Inflammatory macrophage treated with lipopolysaccharide for 4 hours (primary cell): Measurements from ENCODE around the gene CIBAR2.

Experiments
- DNase-seq: peaks from one replicate; pipeline ENCODE4 v3.0.0-alpha.2; 2020

The CIBAR2 gene

DNA sequence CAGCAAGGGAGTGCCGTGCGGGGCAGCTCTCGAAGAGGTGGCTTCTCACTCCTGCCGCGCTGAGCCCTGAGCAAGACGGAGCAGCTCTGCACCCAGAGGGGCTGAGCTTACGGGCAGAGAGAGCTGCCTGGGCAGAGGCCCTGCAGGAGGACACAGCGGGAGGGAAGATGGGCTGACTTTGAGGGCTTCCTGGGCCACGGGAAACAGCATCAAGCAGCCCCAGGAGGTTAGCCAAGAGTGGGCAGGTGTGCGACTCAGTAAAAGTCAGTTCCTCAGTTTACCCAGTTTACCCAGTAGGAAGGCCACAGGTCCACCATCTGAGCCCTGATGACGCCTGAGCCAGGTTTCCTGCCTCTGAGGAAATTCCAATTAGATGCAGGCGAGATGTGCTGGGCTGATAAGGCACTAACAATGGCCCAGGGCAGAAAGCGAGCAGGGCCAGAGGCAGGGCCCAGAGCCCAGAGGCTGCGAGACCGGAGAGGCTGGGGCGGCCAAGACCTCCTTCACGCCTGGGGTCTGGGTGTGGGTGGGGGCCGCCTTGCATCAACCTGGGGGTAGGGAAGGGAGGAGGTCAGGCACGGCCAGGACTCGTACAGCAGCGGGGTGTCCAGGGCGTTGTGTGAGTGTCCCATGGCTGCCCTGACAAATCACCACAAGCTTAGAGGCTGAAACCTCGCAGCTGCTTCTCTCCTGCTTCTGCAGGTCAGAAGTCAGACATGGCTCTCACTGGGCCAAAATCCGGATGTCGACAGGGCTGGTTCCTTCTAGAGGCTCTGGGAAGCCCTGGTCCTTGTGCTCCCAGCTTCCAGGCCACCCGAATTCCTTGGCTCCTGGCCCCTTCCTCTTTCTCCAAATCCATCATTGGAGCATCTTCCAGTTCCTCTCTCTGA lies 32.0 kb upstream of the CIBAR2 start:
- DNase-seq, result no peak

DNA sequence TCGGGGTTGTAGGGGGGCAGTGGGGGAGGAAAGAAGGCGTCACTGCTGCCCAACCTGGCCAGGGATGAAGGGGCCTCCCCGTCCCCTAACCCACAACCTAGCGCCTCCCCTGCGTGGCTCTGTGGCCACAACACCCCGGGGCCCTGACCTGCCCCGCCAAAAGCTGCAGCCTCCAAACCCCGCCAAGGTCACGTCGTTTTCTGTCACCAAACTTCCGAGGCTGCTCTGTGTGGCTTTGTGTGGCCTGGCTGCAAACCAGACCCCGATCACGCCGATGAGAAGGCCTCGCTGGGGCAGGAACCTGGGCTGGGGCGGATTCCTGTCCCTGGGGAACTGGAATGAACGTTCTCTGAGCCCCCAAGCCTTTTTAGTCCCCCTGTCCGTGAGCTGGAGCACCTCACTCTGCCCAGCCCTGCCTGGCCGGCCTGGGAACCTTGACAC lies 30.5 kb upstream of the CIBAR2 start:
- DNase-seq, result no peak

DNA sequence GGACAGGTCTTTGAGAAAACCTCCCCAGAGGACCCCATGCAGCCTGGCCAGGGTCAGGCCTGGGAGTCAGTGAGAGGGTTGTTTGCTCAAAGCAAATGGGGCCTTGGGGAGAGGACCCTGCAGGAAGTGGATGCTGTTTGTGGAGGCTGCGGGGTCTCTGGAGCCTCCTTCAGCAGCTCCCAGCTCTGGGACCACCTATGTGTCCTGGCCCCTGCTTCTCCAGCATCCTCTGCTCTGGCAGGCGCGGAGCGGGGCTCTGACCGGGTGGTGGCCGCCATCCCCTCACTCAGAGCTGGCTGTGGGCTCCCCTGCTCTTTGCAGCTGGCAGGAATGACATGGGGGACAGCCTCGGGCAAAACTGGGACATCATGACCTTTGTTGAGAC lies 29.8 kb upstream of the CIBAR2 start:
- DNase-seq, result no peak

DNA sequence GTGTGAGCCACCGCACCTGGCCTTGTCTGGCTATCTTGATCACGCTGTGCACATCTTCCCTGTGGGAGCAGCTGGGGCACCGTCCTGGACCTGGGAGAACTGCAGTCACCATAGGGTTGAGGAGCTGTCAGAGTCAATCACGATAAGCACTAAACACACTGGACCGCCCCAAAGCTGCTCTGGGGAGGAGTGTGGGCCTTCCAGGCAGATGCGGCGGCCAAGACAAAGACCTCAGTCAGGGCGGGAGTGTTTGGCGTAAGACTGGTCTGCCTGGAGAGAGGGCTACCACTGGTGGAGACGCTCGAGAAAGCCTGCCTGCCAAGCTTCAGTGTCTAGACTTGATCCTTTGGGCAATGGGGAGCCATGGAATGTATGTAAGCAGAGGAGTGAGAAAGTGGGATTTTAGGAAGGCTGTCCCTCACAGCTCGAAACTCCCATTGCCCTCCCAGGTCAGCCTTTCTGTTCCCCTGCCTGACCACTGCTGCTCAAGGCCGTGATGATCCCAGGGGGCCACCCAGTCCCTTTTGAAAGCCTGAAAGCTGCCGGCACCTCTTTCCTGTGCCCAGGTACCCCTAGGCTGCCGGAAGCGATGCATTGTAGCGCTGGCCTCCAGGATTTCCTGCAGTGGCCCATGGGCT lies 29.3 kb upstream of the CIBAR2 start:
- no peak for DNase-seq

DNA sequence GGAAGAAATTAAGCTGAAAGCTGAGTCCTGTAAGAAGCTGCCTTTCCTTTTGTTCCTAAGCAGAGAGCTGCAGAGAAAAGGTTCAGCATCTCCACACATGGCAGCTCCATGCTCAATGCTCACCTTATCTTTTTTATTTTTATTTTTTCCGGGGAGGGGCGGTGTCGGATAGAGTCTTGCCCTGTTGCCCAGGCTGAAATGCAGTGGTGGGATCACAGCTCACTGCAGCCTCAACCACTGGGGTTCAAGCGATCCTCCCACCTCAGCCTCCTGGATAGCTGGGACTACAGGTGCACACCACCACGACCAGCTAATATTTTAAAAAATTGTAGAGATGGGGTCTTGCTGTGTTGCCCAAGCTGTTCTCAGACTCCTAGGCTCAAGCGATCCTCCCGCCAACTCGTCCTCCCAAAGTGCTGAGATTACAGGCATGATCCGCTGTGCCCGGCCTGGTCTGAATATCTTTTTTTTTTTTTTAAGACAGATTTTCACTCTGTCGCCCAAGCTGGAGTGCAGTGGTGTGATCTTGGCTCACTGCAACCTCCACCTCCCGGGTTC lies 28.3 kb upstream of the CIBAR2 start:
- no peak for DNase-seq

DNA sequence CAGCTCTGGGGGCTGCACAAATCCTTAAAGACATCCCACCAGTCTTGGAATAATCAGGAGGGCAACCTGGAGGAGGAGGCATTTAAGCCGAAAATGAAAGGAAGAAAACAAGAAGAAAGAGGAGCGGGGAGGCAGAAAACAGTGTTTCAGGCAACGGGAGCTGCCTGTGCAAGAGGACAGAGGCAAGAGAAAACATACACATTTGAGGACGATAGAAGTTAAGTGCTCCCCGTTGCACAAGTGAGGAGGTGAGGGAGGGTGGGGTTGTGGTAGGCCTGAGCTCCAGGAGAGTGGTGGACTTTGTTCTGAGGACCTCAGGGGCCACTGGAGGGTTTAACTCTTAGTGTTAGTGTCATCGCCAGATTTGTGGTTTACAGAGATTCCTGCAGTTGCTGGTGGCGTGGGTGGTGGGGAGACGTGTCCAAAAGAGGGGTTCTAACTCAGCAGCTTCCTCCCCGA lies 27.6 kb upstream of the CIBAR2 start:
- no peak for DNase-seq

DNA sequence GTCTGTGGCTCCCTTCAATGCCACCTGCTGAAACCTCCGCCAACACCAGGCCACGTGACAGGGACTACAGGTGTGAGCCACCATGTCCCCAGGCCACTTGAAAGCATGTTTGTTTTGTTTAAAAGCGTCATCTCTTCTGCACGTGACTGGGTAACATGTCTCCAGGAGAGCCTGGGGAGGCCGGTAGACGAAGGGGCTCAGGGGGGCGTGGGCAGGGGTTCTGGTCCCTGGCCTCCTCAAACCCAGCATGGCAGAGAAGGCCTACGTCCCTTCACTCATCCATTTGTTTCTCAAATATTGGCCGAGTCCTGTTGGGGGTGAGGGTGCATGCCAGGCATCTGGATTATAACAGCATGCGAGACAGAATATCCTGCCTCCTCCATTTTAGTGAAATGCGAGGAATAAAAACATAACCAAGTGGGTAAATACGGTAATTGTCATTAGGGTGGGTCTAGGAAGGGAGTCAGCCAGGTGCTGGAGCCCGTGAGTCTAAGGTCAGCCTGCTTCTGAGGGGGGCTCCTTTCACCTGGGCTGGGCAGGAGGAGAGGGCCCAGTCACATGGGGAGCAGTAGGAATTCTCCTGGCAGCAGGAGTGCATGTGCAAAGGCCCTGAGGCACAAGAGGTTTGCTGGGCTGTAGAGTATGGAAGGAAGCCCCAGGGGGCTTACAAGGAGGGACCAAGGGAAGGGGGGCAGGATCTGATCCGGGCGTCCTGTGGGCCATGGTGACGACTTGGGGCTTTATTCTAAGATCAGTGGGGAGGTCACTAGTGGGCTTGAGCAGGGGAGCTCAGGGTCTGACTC lies 26.8 kb upstream of the CIBAR2 start:
- no peak for DNase-seq

DNA sequence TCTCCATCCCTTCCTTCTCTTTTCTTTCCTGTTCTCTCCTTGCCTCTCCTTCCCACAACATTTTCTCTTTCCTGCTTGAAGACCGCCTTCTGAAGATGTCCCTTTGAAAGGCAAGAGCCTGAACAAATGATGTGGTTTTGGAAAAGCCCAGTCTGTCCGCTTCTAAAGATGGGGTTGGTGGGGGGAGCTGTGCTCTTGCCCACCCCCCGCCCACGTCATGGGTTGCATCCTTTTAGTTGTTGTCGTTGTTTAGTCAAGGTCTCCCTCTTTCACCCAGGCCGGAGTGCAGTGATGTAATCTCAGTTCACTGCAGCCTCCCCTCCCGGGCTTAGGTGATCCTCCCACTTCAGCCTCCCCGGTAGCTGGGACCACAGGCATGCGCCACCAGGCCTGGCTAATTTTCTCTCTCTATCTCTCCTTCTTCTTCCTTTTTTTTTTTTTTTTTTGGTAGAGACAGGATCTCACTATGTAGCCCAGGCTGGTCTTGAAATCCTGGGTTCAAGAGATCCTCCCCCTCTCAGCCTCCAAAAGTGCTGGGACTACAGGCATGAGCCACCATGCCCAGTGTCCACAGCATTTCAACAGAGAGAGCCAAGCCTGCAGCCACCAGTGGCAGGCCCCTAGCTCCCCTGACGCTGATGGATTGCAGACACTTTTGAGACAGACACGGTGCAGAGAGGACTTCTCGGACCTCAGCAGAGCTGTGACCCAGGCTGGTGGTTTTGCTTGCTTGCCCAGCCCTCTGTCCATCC lies 26.0 kb upstream of the CIBAR2 start:
- no peak for DNase-seq

DNA sequence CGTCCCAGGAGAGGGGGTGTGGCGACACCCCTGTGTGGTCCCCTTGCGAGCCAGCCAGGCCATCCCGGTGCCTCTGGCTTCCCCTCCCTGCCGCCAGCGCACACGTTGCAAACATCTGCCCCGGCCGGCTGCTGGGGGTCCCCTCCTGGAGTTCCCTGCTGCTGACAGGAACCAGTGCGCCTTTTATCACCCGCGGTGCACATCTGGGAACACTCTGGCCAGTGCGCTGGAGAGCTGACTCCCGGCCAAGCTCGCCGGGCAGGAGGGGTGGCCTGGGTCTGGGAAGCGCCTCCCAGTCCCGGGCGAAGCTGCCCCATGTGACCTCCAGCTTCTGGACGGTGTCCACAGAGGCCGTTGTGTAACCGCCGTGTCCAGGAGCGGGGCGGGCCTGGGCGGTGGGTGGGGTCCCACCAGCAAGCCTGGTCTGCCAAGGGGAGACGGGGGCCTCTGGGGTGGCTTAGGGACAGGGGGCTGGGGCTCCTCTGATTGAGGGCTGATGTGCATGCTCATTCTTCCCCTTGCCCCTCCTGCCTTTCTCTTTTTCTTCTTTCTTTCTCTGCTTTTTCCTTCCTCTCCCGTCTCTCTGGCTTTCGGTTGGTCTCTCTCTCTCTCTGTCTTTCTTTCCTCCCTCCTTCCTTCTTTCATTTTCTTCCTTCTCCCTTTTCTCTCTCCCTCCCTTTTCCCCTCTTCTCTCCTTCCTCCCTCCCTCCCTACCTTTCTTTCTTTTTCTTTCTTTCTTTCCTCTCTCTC lies 25.2 kb upstream of the CIBAR2 start:
- DNase-seq, result peak; percentile 71

DNA sequence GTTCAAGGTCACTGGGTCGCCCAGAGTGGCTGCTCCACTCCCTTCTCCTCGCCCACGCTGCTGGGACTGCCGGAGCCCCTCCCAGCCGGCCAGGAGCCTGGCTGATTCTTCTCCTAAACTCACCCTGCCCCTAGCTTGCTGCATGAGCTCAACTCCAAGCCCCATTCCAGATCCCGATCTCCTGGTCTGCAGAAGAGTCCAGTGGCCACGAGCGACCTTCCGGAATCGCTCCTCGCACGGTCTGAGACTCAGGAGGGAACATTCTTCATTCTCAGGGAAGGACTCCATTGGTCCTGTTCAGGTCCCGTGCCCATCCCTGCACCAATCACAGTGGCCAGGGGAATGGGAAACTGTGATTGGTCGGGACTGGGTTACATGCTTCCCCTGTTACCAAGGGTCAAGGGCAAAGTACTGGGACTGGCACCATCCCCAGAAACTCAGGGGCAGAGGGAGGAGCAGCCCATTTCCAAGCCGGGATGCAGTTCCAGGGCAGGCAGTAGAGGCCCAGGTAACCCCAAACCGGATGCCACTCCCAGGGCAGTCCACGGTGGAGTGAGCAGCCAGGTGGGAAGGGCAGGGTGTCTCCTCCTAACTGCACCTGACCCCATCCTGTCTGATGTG lies 24.5 kb upstream of the CIBAR2 start:
- DNase-seq, result peak; percentile 61

DNA sequence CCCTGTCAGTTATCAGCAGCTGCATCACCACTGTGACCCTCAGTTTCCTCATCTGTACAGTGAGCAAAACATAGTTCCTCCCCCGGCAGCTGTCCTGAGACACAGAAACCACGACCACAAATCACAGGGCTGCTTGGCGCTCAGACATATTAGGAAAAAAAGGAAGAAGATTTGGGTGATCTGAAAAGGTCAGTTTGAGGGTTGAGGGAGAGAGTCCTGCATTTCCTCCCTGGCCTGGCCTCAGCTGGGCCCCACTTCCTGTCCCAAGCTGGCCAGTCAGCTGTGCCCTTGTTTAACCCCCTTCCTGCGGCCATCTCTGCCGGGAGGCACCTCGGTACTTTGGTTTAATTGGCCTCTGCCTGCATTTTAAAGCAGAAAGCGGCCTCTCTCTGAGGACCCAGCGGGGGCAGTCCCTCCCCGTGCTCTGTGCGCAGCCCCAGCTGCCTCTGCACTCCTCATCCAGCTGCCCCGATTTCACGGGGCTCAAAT lies 24.0 kb upstream of the CIBAR2 start:
- DNase-seq, result peak; percentile 92

DNA sequence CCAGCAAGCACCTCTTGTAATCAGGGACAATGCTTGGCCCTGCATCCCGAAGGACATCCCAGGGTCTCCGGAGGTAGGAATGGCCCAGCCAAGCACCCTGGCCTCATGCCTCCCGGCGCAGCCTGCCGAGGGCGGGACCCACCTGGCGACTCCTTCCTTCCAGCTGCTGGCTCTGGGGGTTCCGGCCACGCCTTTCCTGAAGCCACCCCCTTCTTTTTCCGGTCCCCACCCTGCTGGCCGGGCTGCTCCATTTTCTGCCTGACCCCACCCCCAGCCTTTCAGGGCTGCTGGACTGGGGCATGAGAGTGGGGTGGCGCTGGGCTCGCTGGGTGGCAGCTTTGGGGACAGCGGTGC lies 22.5 kb upstream of the CIBAR2 start:
- no peak for DNase-seq

DNA sequence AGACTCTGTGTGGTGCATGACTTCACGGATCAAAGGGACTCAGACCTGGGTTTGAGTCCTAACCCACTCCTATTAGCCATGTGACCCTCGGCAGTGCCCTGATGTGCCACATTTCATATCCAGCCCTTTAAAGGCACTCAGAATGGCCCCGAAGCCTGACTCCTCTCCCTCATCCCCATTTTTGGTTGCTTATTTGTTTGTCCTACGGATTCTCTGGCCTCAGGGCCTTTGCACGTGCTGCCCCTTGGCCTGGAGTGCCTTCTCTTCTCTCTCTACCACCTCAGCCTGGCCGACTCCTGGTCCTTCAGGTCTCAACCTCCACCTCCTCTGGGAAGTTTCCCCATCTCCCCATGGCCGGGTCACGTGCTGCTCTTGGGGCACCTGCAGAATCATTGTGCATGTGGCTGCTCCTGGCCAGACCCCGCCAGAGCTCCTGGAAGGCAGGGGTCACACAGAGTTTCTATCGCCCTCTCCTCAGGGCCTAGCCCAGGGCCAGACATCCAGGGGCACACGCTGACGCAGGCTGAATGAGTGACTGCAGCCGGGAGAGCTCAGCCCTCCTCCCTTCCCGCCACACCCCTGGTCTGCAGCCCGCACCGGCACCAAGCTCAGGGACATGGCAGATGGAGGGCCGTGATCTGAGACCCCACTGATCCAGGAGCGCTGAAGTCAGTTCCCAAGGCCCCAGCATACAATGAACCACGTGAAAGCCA lies 22.0 kb upstream of the CIBAR2 start:
- no peak for DNase-seq

DNA sequence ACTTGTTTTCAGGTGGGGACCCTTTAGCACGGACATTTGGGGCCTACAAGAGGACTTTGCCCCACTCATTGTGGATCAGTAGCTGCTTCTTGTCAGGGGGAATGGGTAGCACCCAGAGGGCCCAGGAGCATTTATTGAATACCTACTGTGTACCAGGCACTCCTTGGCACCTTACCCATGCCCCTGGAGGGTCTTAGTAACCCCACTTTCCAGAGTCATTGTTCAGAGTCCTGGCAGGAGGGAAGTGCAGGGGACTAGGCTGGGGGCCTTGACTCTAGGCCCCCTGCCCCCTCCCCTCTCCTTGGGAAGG lies 21.0 kb upstream of the CIBAR2 start:
- DNase-seq, result no peak

DNA sequence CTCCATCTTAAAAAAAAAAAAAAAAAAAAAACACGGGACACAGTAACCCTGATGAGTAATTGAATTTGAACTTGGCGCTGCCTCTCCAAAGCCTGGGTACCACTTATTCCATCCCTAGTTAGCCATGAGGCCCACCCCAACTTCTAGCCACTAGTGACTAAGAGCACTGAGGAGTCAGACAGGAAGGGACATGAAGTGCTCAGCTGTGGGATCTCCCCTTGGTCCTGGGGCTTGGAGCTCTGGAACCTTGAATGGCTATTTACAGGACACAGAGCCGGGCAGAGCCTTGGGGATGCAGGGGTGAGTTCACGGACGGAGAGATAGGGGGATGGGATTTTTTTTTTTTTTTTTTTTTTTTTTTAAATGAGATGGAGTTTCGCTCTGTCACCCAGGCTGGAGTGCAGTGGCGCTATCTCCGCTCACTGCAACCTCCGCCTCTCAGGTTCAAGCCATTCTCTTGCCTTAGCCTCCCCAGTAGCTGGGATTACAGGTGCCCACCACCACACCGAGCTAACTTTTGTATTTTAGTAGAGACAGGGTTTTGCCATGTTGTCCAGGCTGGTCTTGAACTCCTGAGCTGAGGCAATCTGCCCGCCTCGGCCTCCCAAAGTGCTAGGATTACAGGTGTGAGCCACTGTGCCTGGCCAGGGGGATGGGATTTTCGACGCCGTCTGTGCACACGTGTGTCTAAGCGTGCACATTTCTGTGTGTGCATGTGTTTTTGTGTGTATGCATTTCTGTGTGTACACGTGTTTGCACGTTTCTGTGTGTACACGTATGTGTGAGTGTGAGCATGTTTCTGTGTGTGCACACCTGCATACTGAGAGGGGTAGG lies 20.4 kb upstream of the CIBAR2 start:
- DNase-seq, result no peak

DNA sequence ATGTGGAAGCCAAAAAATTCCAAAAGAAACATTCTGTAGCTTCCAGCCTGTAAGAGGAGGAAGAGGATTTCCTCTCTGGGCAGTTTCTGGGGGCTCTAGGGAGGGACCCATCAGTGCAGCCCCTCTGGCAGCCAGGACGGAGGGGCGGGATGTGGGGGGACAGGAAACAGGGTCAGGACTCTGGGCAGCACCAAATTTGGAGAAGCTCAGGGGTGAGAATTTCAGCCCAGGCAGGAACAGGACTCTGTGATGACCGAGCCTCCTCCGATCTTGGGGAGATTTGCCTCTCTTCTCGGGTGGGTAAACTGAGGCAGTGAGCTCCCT lies 18.4 kb upstream of the CIBAR2 start:
- DNase-seq, result no peak

DNA sequence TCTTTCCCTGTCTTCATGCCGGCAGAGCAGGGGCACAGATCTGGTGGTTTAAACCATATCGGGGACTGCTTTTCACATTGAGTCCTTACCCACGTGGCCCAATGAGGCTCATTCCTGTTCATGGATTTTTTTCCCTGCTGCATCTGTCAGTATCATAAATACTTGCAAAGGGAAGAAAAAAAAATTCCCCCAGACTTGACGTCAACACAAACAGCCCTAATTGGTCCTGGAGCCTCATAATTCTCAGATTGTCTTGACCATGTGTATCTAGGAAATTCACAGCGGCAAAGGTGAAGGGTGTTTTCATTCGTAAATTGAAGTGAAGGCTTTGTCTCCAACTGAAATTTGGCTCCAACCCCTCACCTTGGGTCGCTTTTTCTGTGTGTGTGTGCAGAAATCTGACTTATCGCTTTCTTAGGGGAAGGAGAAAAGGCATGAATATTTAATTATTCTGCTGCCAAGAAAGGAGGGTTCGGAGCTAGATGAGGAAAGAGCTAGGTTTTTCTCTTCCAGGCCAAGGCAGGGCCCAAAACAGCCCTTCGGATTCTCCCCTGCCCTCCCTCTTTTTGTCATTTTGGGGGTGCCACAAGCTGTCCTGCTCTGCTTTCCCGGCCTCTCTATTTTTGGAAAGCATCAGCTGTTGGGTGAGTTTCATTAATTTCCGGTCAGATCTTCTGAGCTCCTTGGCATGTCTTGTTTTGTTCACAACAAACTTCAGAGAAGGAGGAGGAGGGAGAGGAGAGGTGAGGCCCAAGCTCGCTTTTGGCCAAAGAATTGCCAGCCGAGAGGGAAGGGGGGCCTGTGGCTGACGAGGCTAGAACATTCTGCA lies 17.8 kb upstream of the CIBAR2 start:
- DNase-seq, result no peak

DNA sequence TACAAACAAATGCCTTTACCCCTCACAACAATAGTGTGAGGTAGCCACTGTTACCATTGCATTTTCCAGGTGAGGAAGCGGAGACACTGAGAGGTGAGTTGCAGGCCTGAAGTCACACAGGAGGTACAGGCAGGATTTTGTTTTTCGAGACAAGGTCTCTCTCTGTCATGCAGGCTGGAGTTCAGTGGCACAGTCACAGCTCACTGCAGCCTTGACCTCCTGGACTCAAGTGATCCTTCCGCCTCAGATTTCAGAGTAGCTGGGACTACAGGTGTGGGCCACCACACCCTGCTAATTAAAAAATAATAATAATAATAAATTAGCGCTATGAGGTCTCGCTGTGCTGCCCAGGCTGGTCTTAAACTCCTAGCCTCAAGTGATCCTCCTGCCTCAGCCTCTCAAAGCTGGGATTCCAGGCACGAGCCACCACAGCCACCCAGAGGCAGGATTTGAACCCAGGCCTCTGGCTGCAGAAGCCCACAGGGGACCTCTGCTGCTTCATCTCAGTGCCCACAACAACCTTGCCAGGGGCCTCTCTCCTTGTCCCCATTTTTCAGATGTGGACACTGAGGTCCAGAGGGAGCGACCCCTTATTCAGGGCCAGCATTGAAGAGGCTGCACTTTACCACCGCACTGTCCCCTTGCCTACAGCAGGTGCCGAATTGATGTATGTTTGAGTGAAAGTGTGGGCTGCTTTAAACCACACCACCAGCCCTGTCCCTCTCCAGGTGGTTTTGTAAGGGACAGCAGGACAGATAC lies 16.0 kb upstream of the CIBAR2 start:
- DNase-seq, result no peak
